GM19043 (cell line): ENCODE results near the gene CEP83.
A peak's percentile ranks its signal among the peaks of the same experiment; 100 is the strongest.

Experiments
- ATAC-seq: cut with Tn5 transposase; IDR thresholded peaks from one replicate; pipeline ENCODE4 v1.9.1; 2021; ENCODE audit warnings: low read depth; ENCODE audit not compliant: unreplicated experiment

CEP83 gene

DNA sequence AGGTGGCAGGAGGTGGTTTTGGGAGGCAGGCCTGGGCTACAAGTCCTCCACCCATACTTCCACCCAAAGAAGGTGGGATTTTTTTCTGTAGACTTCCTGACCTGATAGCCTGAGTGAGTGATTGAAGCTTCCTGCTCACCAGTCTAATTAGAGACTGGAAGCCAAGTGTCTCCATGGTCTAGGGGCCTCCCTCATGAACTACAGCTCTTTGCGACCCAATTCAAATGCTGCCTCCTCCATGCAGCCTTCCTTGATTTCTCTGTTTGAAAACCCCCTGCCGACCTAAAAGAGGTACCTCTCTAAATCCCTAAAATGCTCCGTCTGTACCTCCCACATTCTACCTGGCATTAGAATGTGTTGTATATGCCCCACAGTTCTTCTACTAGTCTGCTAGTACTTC is 186.4 kb downstream of the CEP83 start:
- ATAC-seq, result no peak

DNA sequence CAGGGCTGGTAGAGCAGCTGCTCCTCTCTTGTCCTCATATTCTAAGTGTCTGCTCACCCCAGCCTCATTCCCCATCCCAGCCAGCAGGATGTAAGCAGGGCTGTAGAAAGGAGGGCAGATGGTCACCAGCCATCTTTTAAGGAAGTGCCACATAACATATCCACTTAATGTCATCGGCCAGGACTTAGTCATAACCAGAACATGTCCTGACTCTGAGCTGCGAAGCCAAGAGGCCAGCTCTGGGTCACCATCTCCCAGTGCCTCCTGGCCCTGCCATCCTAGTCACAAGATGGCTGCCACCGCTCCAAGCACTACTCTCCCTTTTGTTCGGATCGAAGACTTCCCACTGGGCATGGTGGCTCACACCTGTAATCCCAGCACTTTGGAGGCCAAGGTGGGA is 187.4 kb downstream of the CEP83 start:
- no peak for ATAC-seq

- ATAC-seq, result no peak
These were observed 188.3 kb downstream of the CEP83 start for GRCh38 chr12:94271351-94271750.

GRCh38 chr12:94269316-94269999 is 190.2 kb downstream of the CEP83 start:
- ATAC-seq, result no peak

GRCh38 chr12:94267921-94268471 is 191.7 kb downstream of the CEP83 start:
- ATAC-seq, result no peak

- no peak for ATAC-seq
These were observed 192.2 kb downstream of the CEP83 start for GRCh38 chr12:94267537-94267872.

DNA sequence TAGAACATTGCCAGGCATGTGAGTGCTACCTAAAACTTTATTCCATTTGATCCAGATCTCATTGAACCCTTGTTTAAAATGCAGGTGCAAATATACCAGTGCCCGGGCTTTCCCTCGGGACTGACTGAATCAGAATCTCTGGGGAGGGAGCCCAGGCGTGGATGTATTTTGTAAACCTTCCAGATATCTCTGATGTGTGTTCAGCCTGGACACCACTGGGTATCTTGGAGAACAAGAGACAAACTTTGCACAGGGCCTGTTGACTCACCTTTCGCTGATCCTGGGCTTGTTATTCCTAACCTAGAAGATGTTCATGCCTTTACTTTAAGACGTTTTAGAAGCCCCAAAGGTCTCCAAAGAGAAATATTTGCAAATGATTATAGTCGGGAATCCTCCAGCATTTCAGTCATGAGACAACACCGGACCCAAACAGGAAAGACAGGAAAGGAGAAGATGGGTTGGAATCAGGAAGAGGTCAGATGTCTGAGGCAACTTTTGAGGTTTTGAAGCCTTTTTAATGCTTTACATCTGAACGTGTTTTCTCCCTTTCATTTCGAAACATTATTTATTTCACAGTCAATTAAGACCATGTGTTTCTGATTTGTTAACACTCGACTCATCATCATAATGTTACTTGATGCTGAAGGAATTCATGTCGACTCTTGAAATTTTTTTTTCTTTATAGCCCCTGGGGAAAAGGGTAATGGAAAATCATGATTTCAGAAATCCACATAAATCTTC is 192.7 kb downstream of the CEP83 start:
- ATAC-seq, result no peak

GRCh38 chr12:94265966-94266745 is 193.5 kb downstream of the CEP83 start:
- ATAC-seq, result no peak

DNA sequence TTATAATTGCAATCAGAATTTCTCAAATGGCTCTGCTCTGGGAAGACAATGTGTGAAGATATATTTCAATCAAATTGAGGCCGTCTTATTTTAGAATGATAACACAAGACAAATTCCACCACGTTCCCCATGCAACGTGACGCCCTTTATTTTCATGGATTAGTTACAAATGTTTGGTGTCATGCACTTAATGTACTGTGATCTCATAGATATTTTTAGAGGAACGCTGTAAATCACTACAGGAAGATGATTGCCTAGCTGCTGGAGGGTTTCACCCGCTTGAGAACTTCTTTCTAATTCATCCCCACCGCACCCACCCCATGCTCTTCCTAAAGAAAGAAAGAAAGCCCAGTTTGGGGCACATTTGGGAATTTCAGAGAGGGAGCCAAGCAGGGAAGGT is 194.1 kb downstream of the CEP83 start:
- ATAC-seq, result no peak

- ATAC-seq, result no peak
These were observed 194.8 kb downstream of the CEP83 start for GRCh38 chr12:94264736-94265485.

- no peak for ATAC-seq
These were observed 195.6 kb downstream of the CEP83 start for GRCh38 chr12:94263905-94264561.

GRCh38 chr12:94263011-94263811 is 196.5 kb downstream of the CEP83 start:
- ATAC-seq, result peak; percentile 36

- ATAC-seq, result peak; percentile 64
These were observed 197.2 kb downstream of the CEP83 start for GRCh38 chr12:94262228-94263010.

DNA sequence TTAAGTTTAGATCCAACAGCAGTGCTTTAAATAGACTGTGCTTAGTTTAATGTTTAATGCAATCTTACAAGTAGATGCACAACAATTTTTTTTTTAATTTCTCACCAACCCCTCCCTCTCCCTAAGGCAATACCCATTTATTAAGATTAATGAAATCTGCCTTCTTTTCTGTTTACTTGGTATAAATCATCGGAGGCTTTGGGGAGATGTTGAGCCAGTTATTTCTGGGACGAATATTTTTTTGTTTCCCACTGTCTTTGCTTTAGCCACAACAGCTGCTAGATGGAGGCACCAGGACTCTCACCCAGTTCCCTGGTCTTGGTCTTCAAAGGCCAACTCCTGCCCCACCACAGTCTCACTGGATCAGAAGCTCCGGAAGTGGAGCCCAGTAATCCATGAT is 197.9 kb downstream of the CEP83 start:
- no peak for ATAC-seq

- no peak for ATAC-seq
These were observed 198.5 kb downstream of the CEP83 start for GRCh38 chr12:94261119-94261518.

DNA sequence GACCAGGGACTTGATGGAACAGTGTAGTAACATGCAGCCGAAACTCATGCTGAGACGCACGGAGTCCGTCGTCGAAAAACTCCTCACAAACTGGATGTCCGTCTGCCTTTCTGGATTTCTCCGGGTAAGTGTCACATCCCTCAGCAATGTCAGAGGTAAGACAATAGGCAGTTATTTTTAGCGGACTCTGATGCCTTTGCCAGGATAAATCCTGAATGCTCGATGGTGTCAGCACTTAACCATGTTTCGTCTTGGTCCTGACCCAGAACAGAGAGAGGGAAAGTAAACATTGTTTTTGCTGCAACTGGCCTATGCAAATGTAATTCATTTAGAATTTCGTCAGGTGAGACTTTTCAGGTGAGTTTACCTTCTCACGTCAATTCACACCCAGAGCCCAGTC is 198.9 kb downstream of the CEP83 start:
- ATAC-seq, result no peak

- no peak for ATAC-seq
These were observed 199.7 kb downstream of the CEP83 start for GRCh38 chr12:94260017-94260416.

- no peak for ATAC-seq
These were observed 201.1 kb downstream of the CEP83 start for GRCh38 chr12:94258593-94258992.
